Ovary (tissue), 9 donors: ENCODE results near the gene DENND1A. TPM values are rescaled to one million over a fixed set of nuclear protein-coding genes. Genes with fewer than 3 reads are reported as not detected.

ENCODE experiments used
- DNase-seq, 5 donors: peaks; one replicate each; pipeline ENCODE4 v3.0.0-alpha.2; 2019 to 2020
- H3K27ac ChIP-seq, 2 donors: fragments of 200-600 bp; one replicate each; pipeline versions ENCODE4 v1.5.1 to v1.8.0; 2019 to 2022
- H3K27me3 ChIP-seq: fragments of 200-600 bp; one replicate; pipeline ENCODE4 v1.8.0; 2022
- H3K36me3 ChIP-seq: fragments of 200-600 bp; sonication (generic); one replicate; pipeline ENCODE4 v1.5.1; 2019
- H3K4me1 ChIP-seq: one replicate; pipeline ENCODE4 v1.8.1; 2013; ENCODE audit warnings: mild to moderate bottlenecking, moderate library complexity; ENCODE audit not compliant: insufficient read depth
- H3K4me3 ChIP-seq: fragments of 200-600 bp; sonication (generic); one replicate; pipeline ENCODE4 v1.5.1; 2017
- H3K9me3 ChIP-seq, 2 donors: fragments of 200-600 bp in 1 of 2; sonication (generic) in 1 of 2; one replicate each; pipeline versions ENCODE4 v1.5.1 to v1.8.1; 2013 to 2019; ENCODE audit warnings: mild to moderate bottlenecking in 1 of 2, moderate library complexity in 1 of 2
- EP300 ChIP-seq: sonication (generic); formaldehyde crosslinking; IDR thresholded peaks from one replicate; pipeline ENCODE4 v1.6.1; 2017; ENCODE audit warnings: antibody characterized with exemption
- POLR2A ChIP-seq: fragments of 450-650 bp; IDR thresholded peaks from one replicate; pipeline ENCODE4 v1.6.1; 2017; ENCODE audit warnings: antibody characterized with exemption, mild to moderate bottlenecking, moderate library complexity
- WGBS, 3 donors: extraction: QIAGEN DNeasy Blood & Tissue Kit in 1 of 3; methylation state at CpG; one replicate each; pipeline versions ENCODE4 v1.1.5 to v1.1.7; 2013 to 2017; 5-methylcytosine and 5-hydroxymethylcytosine counted together
- intact Hi-C, 4 donors: fragments of 100-400 bp; cut with DNase I; formaldehyde crosslinking; loops; one replicate each; pipeline versions ENCODE4 v1.11.0 to v1.15.1; 2022 to 2023
- polyA plus RNA-seq, 2 donors: library from polyadenylated mRNA; stranded (reverse); fragments of 200-250 nt in 1 of 2; fragments of 350-450 nt in 1 of 2; fragmentation: Illumina TruSeq in 1 of 2; extraction: RNeasy Lipid Tissue Mini Kit (QIAGEN cat#74804) in 1 of 2; gene quantifications; one replicate each; pipeline ENCODE4 v1.2.3, GENCODE V29; 2013 to 2014
- total RNA-seq, 7 donors: library from RNA; depleted of rRNA in 2 of 7; stranded (reverse); fragments of >200 nt in 2 of 7; fragmentation: NEBNext Ultra II Directional in 3 of 7; extraction: Animal tissue kit (Norgen Biotek cat#: 25700) in 3 of 7; gene quantifications; one replicate each; pipeline versions ENCODE4 v1.1.0 to v1.2.4, GENCODE V29; 2016 to 2023
- TF ChIP-seq, protein P1 (sequence below), 3 donors: fragments of 450-650 bp in 2 of 3; fragments of 200-600 bp in 1 of 3; IDR thresholded peaks; one replicate each; pipeline versions ENCODE4 v1.5.1 to v1.8.0; 2016 to 2022; ENCODE audit warnings: antibody characterized with exemption in 3 of 3, mild to moderate bottlenecking in 1 of 3
- donor health status: DM: no; HTN: no; CAD: no; lungs with moderate emphysema.
- donor health status: DM: no; HTN: no; CAD: no.
- donor health status: Bipolar disorder and iron deficiency.
- donor health status: DM: yes; HTN: yes; CAD: no.
- donor health status: DM: no; HTN: no; CAD: no.
- donor health status: DM: yes; HTN: yes; CAD: no.

Gene DENND1A
- total and polyA plus RNA-seq, 9 donors, result 10.4 to 24.5 (median 17.1) TPM

DNA sequence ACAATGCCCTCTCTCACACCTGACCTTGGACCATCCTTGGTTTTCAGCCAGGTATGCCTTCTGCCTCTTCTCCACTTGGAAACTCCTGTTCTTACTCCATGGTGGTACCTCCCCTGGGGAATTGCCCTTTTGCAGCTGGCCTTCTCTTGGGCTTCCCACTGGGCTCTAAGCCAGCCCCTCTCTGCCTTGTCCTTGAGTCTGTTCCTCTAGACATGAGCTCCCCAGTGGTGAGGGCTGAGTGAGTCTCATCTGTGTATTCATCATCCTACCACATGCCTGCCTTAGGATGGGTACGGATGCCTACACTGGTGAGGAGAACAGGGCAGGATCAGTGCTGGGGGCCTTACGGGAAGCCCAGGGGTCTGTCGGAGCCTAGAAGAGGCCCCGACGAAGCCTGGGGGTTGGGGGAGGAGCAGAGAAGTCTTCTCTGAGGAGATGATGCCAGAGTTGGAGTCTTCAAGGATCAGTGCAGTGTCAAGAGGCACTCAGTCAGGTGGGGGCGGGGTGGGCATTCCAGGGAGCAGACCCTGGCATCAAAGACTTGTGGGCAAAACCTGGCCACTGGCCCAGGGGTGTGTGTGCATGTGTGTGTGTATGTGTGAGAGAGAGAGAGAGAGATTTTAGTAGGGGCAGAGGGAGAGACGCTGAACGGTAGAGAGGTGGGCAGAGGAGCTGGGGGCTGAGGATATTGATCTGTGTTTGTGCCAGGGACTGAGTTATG, 579.2 kb downstream of the DENND1A start:
- intact Hi-C loops, result loop anchor here in 1 of 4 donors (10.0 kb wide), 3 partner anchors 266 to 886 kb away; no protein-coding TSS in a partner anchor
- no peak for TF ChIP-seq POLR2A
- no peak for TF ChIP-seq EP300
- TF ChIP-seq, protein P1, sequence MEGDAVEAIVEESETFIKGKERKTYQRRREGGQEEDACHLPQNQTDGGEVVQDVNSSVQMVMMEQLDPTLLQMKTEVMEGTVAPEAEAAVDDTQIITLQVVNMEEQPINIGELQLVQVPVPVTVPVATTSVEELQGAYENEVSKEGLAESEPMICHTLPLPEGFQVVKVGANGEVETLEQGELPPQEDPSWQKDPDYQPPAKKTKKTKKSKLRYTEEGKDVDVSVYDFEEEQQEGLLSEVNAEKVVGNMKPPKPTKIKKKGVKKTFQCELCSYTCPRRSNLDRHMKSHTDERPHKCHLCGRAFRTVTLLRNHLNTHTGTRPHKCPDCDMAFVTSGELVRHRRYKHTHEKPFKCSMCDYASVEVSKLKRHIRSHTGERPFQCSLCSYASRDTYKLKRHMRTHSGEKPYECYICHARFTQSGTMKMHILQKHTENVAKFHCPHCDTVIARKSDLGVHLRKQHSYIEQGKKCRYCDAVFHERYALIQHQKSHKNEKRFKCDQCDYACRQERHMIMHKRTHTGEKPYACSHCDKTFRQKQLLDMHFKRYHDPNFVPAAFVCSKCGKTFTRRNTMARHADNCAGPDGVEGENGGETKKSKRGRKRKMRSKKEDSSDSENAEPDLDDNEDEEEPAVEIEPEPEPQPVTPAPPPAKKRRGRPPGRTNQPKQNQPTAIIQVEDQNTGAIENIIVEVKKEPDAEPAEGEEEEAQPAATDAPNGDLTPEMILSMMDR (IDR thresholded peaks at IDR 0.05), result no peak
- no peak overlapping the region for H3K27ac ChIP-seq
- no peaks in the 10 kb centered on the region for H3K9me3 ChIP-seq
- H3K36me3 ChIP-seq, result no peaks in the 10 kb centered on the region
- peaks cover 2% of the 10 kb centered on the region for H3K4me1 ChIP-seq
- peak in 2 of 5 donors; percentile 40 to 64 for DNase-seq
- WGBS, 3 donors, result 22 to 40% (median 29%) methylated on average over 8 of the region's 8 CpGs
- H3K4me3 ChIP-seq, result no peak overlapping the region
- no peaks in the 10 kb centered on the region for H3K27me3 ChIP-seq

DNA sequence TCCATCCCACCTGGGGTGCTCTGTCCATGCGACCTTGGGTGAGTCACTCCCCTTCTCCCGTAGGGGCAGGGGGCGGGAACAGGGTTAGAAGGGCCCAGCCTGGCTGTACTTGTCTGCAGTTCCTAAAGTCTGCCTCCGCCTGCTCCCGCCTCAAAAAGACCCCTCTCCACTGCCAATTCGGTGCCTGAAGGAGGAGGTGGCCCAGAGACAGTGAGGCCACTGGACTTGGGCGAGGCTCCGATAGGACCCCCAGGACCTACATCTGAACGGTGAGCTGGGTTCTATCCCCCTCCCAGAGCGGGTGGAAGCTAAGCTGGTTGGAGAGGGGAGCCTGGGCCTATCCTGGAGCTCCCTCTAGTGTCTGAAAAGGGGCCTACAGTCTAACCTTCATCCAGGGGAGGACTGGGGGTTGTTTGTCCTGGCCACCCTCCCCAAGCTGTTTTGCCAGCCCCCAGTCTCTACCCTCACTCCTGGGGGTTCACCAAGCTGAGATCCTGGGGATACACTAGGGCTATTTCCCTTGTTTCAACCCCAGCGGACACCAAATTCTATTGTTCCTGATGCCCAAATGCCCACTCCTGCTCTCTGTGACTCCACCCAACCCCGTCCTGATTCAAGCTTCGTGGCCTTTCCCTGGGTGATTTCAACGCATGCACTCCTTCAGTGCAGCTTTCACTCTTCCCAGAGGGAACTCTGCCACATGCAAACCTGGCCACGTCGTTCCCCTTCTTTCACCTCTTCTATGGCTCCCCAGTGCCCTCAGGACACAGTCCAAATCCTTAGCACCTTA, 580.0 kb downstream of the DENND1A start:
- DNase-seq, result peak; percentile 33 to 52 (median 50)
- H3K27ac ChIP-seq, result no peak overlapping the region
- no peaks in the 10 kb centered on the region for H3K36me3 ChIP-seq
- H3K4me1 ChIP-seq, result peaks cover 2% of the 10 kb centered on the region
- no peaks in the 10 kb centered on the region for H3K9me3 ChIP-seq
- H3K4me3 ChIP-seq, result no peak overlapping the region
- 14 to 19% (median 18%) methylated on average over 16 of the region's 16 CpGs for WGBS, 3 donors
- intact Hi-C loops, result loop anchor here in 3 of 4 donors (5.0 to 10.0 kb wide), 4 partner anchors 265 to 885 kb away; no protein-coding TSS in a partner anchor
- no peaks in the 10 kb centered on the region for H3K27me3 ChIP-seq
- TF ChIP-seq, protein P1 (IDR thresholded peaks at IDR 0.05), result peak; percentile 52 to 81 (median 72)
- TF ChIP-seq POLR2A (no peak), EP300 (no peak)

DNA sequence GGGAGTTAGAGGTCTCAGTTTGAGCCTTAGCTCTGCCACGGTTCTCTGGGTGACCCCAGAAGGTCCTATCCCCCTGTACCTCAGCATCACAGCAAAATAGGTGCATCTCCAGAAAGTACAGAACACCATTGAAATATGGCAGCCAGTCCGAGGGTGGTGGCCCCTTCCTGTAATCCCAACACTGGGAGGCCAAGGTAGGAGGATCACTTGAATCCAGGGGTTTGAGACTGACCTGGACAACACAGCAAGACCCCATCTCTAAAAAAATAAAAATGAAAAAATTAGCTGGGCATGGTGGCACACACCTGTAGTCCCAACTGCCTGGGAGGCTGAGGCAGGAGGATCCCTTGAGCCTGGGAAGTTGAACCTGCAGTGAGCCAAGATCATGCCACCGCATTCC, 580.9 kb downstream of the DENND1A start:
- WGBS, 3 donors, result 52 to 53% (median 52%) methylated on average over 3 of the region's 3 CpGs
- Histone ChIP-seq H3K4me1 (peaks cover 1% of the 10 kb centered on the region), H3K36me3 (no peaks in the 10 kb centered on the region), H3K27me3 (no peaks in the 10 kb centered on the region), H3K9me3 (no peaks in the 10 kb centered on the region), H3K4me3 (no peak overlapping the region), H3K27ac (no peak overlapping the region)
- no peak for TF ChIP-seq POLR2A
- TF ChIP-seq, protein P1 (IDR thresholded peaks at IDR 0.05), result no peak
- no peak for TF ChIP-seq EP300
- DNase-seq, result no peak
- intact Hi-C loops, result loop anchor here in 2 of 4 donors (5.0 to 10.0 kb wide), 2 partner anchors 267 to 884 kb away; no protein-coding TSS in a partner anchor

DNA sequence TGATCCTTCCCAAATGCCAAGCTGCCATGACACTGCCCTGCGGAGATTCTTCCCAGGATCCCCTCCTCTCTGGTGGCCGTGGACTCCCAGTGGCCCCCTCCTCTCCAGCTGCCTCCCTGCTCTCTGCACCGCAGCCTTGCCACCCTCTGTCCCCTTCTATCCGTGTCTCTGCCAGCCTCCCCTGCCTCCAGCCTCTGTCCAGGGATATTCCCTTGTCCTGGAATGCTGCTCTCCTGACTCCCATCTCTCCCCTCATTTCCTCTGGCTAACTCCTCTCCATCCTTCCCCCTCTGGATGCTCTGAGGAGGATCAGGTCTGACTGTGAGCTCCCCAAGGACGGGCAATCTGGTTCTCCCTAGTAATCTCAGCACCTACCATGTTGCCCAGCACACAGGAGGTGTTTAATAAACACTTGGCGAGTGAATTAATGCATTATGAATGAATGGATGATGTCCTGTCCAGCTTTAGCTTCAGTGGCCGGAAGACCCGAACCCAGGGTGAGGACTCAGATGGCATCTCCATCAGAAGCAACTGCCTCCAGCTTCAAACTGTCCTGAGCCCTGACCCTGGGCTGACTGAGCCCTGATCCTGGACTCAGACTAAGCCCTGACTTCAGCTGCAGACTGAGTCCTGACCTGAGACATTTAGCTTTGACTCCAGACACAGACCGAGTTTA, 581.5 kb downstream of the DENND1A start:
- 41 to 45% (median 44%) methylated on average over 9 of the region's 9 CpGs for WGBS, 3 donors
- no peak for DNase-seq
- H3K4me1 ChIP-seq, result no peaks in the 10 kb centered on the region
- H3K27ac ChIP-seq, result no peak overlapping the region
- no peak overlapping the region for H3K4me3 ChIP-seq
- no peaks in the 10 kb centered on the region for H3K9me3 ChIP-seq
- no peaks in the 10 kb centered on the region for H3K27me3 ChIP-seq
- H3K36me3 ChIP-seq, result no peaks in the 10 kb centered on the region
- TF ChIP-seq, protein P1 (IDR thresholded peaks at IDR 0.05), result no peak
- TF ChIP-seq EP300, result no peak
- TF ChIP-seq POLR2A, result no peak
- intact Hi-C loops, result loop anchor here in 2 of 4 donors (5.0 to 10.0 kb wide), 2 partner anchors 266 to 884 kb away; no protein-coding TSS in a partner anchor
